Stimulated activated CD4-positive, alpha-beta T cell treated with anti-CD3 and anti-CD28 coated beads, Interleukin-15, amount 100 ng/mL, for 24 hours (primary cell): ENCODE results near the gene DLG2.
"Not testable (repeated sequence)": the region's sequence is repeated elsewhere in the genome, so short reads cannot be mapped to it uniquely, and the experiment has no call there.

Experiments used
- DNase-seq: peaks from one replicate; pipeline ENCODE4 v3.0.0-alpha.2; 2020

DLG2 gene

DNA sequence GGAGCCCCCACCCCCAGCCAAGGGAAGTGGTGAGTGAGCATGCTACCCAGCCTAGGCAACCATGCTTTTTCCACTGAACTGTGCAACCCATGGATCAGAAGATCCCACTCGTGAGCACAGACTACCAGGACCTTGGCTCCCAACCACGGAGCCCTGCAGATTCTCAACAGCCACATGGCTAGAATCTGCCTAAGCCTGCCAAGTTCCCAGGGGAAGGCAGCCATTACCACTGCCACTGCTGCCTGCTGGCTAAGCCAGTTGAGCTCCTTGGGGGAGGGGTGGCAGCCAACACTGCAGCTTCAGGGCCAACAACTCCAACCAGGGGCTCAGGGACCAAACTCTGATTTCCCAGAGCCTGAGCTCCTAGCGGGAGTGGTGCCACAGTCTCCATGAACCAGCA lies 195.8 kb downstream of the DLG2 start:
- no peak for DNase-seq

DNA sequence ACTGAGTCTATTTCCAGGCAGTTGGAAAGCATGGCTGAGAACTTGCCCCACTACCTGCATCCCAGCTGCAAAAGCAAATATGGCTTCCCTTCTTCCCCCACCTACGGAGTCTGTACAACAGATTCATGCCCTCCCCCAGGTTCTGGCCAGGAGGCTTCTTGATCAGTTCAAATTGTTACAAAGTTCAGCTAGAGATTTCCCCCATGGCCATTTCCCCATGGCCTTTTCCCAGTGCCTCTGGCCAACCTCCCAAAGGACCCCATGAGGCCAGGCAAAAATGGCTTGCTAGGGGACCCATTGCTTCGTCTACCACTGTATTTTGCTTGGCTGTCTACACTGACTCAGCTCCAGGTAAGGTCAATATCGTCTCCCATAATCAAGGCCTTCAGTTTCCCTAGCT lies 203.3 kb downstream of the DLG2 start:
- DNase-seq: no peak

DNA sequence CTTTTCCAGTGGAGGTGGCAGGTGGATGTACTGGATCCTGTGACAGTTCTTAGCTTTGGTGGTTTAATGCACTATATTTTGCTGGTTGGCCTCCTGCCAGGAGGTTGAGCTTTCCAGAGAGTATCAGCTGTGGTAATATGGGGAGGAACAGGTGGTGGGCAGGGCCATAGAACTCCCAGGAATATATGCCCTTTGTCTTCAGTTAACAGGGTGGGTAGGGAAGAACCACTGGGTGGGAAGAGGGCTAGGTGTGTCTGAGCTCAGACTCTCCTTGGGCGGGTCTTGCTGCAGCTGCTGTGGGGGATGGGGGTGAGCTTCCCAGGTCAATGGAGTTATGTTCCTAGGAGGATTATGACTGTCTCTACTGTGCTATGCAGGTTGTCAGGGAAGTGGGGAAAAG lies 203.8 kb downstream of the DLG2 start:
- DNase-seq: no peak

DNA sequence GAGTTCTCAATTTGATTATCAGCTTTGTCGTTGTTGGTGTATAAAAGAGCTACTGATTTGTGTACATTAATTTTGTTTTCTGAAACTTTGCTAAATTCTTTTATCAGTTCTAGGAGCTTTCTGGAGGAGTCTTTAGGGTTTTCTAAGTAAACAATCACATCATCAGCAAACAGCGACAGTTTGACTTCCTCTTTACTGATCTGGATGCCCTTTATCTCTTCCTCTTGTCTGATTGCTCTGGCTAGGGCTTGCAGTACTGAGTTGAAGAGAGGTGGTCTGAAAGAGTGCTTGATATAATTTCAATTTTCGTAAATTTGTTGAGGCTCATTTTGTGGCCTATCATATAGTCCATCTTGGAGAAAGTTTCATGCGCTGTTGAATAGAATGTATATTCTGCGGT lies 213.0 kb downstream of the DLG2 start:
- DNase-seq: no peak

DNA sequence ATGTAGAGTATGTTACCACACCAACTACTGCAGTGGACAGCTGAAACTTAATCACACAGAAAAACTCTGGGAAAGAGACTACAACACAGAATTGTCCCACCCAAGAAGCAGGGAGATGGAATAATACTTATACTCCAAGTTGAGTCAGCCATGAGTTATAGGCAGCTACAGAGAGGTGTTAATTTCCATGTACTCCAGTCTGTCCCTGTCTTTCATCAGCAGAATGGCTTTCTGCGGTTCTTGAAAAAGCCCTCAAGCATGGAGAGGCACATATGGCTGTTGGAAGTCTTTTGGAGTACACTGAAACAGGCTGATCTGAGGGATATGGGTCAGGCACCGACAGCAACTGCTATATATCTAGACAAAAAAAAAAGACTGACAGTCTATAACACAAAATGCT lies 219.5 kb downstream of the DLG2 start:
- no peak for DNase-seq

DNA sequence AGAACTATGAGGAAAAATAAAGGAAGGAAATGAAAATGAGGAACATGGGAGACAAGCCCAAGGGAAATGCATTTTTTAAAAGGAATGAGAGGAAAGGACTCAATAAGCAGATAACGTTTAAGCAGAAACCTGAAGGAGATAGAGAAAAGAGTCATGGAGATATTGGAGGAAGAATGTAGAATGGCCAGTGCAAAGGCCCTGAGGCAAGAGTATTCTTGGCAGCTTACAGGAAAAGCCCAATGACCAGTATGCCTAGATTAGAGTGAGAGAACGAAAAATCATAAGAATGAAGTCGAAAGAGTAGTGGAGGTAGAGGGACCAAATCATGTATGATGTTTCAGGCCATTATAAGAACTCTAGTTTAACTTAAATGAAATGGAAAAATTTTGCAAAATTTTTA lies 220.3 kb downstream of the DLG2 start:
- no peak for DNase-seq

DNA sequence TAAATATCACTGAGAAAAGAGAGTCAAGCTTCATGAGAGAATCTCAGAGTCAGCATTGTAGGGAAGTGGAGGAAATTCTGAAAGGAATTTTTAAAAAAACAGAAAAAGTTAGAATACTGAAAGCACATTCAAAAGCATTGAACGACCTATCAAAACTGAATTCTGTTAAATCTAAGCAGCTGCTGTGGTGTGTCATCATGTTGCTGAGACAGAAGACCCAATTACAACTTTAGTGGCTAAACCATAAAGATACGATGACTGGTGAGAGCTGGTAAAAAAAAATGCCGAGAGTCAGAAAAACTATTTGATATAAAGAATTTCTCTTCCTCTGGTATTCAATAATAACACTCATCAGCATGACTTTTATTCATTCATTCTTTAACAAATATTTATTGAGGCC lies 220.8 kb downstream of the DLG2 start:
- DNase-seq: no peak

DNA sequence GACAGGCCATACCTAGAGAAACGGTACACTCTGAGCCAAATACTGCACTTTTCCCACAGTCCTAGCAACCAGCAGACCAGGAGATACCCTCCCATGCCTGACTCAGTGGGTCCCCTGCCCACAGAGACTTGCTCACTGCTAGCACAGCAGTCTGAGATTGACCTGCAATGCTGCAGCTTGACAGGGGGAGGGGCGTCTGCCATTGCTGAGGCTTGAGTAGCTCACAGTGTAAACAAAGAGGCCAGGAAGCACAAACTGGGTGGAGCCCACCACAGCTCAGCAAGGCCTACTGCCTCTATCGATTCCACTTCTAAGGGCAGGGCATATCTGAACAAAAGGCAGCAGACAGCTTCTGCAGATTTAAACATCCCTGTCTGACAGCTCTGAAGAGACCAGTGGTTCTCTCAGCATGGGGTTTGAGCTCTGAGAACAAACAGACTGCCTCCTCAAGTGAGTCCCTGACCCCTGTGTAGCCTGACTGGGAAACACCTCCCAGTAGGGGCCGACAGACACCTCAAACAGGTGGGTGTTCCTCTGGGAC lies 231.6 kb downstream of the DLG2 start:
- DNase-seq: not testable (repeated sequence)

DNA sequence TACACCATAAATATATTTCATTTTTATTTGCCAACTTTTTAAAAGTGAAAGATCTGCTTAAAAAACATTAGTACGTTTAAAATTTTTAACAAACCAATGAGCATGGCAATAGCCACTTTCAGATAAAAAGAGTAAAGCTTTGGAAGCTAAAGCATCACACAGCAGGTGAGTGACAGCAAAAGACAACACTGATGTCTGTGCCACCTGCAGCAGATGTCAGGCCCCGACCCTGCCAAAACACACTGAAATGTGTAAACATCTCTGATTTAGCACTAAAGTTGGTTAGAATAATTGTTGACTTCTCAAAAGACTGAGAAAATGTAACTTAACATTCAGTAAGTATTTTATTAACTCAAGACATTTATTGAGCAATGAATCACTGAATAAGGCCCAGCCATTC lies 232.9 kb downstream of the DLG2 start:
- no peak for DNase-seq

DNA sequence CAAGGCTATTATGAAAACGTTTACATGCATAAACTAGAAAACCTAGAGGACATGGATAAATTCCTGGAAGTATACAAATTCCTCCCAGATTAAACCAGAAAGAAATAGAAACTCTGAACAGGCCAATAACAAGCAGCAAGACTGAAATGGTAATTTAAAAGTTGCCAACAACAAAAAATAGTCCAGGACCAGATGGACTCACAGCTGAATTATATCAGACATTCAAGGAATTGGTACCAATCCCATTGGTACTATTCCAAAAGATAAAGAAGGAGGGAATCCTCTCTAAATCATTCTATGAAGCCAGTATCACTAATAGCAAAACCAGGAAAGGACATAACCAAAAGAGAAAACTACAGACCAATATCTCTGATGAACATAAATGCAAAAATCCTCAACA lies 236.0 kb downstream of the DLG2 start:
- no peak for DNase-seq

DNA sequence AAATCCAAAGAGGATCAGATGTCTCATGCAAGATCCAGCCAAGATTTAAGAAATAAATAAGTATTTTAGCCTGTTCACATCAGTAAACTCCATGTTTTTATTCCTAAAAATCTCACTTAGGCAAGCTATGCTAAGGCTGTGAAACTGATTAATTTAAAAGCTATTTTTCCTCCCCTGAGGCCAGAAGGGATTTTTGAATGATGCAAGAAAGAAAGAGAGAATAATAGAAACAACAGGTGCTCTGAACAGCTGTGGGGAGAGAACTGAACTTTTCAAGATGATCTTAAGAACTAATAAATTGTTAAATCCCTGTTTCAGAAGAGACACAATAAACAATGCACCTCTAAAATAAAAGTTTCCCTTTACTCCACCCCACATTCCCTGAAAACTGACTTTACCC lies 241.6 kb downstream of the DLG2 start:
- DNase-seq: no peak

DNA sequence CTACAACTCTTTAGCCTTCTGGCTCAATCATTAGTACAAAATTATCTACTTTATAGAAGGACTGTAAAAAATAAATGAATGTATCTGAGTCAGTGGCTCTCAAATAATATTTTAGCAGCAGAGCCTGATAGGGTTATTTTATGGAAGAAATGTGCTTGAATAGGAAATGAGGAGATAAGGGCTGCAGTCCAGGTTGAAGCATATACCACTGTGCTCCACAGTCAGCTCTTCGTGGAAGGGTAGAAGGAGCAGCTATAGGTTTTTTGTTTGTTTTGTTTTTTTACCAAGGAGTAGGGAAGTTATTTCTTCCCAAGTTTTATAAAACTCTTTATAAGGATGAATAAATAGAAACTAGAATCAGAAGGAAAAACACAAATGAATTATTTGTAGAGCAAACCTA lies 242.0 kb downstream of the DLG2 start:
- no peak for DNase-seq

DNA sequence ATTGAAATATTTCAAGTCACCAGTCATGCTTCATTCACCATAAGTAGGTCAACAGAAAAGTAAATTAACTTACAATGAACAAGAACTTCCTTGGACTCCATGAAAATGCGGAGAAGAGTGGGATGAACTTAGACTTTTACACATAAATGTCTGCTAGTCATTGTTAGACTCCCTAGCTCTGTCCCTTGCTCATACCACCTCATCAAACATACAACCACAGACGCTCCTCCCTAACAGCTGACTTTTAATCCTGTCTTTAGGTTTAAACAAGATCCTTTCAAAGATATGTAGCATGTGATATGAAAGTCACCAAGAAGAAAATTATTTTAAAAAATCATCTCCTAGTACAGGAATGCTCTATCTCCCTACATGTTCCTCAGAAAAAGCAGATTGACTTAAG lies 248.1 kb downstream of the DLG2 start:
- no peak for DNase-seq

DNA sequence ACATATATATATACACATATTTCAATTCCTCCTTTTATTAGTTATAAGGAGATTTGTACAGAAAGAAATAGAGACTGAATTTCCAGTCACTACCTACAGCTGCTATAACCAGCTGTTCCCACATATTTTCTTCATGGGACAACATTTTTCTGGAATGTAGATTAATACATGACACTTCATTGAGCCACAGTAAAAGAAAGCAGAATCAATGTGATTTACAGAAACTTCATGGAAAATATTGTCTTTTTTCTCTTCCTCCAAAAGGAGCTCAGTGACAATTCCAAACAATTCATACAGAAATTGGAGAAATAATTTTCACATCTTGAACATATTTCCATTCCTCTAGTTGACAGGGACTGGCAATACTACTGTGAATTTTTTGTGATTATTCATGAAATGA lies 249.2 kb downstream of the DLG2 start:
- no peak for DNase-seq

DNA sequence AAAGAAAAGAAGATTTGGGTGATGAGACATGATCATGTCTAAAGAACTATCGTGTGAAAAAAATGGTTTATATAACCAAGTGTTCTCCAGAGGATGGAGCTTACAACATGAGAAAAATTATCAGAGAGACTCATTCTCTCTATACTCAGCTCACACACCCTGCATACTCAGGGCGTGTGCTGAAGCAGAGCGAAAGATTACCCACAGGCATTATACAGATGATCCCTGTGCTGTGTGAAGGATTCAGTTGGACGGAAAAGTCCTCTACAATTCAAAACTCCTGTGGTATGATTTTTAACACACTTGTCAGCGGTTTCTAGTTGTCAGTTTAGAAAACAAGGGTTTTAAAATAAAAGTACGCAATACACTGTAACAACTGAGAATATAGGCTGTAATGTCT lies 267.3 kb downstream of the DLG2 start:
- DNase-seq: no peak

DNA sequence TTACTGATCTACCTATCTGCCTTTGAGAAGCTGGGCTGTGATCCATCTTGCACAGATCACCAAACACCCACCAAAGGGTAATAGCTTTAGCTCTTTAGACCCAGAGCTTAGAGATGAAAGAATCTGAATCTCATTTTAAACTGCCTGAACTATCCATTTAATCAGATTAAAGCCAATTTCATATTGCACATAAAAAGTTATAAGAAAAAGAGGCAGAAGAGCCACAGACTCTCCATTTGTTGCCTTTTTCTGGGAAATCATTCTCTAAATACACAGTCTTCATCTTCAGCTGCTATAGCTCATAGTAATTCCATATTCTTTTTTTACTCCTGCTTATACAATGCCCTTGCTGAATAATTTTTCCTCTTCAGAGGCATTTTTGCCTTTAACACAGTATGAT lies 271.2 kb downstream of the DLG2 start:
- DNase-seq: no peak

DNA sequence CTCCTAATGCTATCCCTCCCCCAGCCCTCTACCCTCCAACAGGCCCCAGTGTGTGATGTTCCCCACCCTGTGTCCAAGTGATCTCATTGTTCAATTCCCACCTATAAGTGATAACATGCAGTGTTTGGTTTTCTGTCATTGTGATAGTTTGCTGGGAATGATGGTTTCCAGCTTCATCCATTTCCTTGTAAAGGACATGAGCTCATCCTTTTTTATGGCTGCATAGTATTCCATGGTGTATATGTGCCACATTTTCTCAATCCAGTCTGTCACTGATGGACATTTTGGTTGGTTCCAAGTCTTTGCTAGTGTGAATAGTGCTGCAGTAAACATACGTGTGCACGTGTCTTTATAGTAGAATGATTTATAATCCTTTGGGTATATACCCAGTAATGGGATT lies 277.6 kb downstream of the DLG2 start:
- DNase-seq: not testable (repeated sequence)

DNA sequence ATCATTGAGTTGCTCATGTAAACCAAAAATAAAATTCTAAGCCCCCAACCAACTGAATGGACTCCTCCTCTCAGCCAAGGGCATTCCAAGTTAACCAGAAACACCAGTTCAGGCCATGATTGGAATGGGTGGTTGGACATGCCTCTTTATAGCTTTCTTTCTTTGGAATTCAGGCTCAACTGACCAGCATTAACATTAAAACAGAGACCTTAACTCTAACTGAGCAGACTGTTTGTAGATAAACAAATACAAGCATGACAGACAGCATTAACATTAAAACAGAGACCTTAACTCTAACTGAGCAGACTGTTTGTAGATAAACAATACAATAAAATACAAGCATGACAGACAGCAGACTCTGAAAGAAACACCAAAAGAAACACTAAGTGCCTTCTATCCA lies 278.2 kb downstream of the DLG2 start:
- DNase-seq: no peak

DNA sequence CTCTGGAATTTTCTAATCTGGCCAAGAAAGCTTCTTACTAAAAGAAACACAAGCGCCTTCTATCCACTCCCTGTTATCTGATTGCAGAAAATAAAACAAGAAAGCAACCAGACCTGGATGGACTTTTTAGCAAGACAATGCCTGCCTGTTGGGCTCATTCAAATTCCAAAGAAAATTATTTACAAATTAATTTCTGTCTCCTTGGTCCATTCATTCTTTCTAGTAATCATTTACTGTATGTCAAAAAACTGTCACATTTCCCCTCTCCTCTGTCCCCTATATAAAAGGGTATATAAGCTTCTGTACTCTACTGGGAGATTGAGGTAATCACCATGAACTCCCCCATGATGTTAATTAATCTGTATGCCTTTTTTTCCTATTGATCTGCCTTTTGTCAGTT lies 279.9 kb downstream of the DLG2 start:
- DNase-seq: no peak

DNA sequence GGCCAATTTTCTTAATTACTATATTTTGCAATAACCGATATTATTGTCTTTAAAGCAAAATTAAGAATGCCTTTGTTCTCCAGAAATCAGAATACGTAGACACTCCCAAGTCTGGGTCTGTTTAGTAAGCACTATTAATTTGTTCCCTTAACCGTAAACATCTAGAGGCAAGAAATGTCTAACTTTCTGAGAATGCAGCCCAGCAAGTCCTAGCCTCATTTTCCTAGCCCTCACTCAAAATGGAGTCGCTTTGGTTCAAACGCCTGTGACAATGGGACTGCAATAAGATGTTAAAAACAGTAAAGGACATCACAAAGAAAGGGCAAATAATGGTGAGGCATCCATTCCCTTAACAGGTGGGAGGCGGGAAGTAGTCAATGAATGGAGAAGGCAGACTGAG lies 280.7 kb downstream of the DLG2 start:
- no peak for DNase-seq

DNA sequence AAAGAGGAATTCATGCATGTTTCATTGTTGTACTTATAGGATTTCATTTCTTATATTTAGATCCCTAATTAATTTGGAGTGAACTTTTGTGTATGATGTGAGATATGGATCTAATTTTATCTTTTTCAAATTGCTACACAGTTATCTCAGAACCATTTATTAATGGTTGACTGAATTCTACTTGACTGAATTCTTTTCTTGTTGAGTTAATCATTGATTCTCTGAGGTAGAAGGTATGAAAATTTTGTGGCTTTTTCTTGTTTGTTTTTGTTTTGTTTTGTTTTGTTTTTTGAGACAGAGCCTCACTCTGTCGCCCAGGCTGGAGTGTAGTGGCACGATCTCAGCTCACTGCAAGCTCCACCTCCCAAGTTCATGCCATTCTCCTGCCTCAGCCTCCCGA lies 286.3 kb downstream of the DLG2 start:
- DNase-seq: not testable (repeated sequence)

DNA sequence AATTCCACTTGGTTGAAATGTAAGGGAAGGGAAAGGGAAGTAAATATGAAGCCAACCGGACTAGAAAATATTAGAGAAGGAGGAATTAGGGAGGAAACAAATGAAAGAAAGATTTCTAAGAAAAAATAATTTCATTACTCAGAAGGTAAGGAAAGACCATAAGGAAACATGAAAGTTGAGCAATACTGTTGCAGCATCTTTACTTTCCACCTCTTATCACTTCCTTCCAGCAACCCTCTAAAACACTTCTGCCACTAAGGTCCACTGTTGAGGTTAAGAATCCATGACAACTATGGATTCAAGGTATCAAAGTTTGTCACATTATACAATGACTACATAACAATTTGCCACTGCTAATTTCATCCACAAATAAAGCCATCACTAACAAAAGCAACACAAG lies 308.6 kb downstream of the DLG2 start:
- no peak for DNase-seq

DNA sequence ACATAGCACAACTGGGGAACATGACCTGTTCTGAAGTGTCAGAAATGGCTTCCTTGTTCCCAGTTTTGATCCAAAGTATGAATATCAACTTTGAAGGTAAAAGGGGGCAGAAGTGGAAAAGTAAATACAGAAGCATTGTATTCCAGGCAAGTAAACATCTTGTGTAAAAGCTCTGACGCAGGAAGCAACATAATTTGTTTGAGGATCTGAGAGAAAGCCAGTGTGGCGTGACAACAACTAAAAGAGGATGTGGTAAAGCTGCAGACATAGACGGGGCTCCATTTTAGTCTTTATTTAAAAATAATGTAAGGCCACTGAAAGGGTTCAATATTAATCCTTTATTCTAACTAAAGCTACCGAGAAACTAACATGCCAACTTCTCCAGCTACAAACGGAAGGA lies 310.2 kb downstream of the DLG2 start:
- no peak for DNase-seq

DNA sequence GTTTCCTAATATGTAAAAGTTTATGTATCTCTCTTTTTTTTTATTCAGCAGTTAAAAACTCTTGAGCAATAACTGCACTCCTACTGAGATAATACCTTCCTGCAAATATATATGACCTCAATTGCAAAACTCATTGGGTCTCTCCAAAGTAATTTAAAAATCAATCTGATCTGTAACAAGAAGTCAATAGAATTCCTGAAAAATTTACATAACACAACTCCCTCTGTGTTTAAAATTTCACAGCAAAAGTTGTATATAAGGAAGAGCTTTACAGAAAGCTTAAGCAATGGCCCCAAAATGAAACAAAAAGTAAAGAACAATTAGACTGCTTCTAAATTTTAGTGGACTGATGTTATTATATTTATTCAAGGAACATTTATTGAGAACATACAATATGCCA lies 313.4 kb downstream of the DLG2 start:
- no peak for DNase-seq

DNA sequence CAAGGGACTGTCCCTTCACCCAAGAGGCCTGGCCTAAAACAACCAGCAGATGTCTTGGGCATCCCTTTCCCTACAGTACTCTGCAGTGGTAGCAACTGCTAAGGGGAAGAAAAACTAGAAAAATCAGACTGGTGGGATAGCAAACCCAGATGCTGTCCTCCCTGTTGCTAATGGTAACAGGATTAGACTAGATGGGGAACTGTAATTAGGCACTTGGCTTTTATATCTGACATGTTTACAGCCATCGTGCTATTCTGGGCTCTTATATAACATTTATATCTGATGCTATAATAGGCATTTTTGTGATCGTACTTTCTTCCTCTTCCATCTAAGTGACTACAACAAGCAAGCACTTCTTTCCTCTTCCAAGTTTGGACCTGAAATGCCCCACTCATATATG lies 316.7 kb downstream of the DLG2 start:
- DNase-seq: no peak

DNA sequence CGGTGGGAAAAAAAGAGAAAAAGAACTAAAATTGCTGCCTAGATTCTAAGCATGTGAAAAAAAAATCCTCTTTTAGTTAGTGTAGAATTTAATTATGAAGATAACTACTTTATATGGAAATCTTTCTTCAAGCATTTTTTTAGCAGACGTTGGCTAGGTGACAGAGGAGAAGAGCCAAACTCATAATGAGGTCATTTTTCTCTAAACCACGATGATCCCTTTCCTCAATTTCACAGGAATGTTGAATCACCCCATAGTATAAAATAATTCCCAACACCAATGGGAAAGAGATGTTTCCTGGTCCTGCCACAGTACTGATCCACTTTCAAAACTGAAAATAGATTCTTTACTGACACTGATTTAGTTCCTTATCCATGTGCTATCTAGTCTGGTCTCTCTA lies 319.8 kb downstream of the DLG2 start:
- DNase-seq: no peak
